SKM-1 treated with dmso at 0.1 percent for 144 hours (cell line): Measurements from ENCODE around the gene CENPH.
"Not testable (repeated sequence)": the region's sequence is repeated elsewhere in the genome, so short reads cannot be mapped to it uniquely, and the experiment has no call there.

Experiments used
- DNase-seq: peaks from one replicate; lab custom pipeline; 2025; ENCODE audit not compliant: unreplicated experiment; lab: John Stamatoyannopoulos, UW

The CENPH gene

GRCh38 chr5:69206528-69207190 is 17.3 kb downstream of the CENPH start:
- no peak for DNase-seq

DNA sequence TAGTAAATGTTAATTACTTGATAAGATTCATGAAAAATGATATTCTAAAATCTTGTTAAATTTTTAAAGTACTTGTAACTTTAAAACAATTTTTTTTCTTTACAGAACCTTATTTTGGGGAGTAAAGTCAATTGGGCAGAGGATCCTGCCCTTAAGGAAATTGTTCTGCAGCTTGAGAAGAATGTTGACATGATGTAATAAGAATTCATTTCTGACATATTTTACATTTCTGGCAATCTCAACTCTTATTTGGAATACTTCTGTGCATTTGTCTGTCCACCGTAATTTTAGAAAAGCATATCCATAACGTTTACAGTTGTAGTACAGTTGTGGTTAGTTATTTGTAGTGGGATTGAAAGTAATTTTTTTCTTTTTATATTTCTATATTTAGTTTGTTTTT is 20.2 kb downstream of the CENPH start:
- no peak for DNase-seq

DNA sequence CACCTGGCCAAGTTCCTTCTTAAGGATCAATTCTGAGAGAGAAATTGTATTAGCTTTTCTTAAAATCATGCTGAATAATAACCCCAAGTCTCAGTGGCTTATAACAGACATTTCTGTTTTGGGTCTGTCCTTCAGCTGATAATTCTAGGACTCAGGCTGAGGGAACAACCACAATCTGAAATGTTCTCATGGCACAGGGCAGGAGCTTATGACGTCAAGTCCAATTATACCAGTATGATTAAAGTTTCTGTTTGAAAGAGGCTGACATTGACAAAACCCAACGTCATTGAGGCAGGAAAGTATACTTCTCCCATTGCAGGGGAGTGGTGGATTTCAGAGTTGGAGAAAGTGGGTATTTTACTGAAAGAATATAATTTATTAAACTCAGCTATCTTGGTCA is 21.8 kb downstream of the CENPH start:
- DNase-seq, result no peak

GRCh38 chr5:69212022-69212421 is 22.6 kb downstream of the CENPH start:
- no peak for DNase-seq

GRCh38 chr5:69213513-69214215 is 24.3 kb downstream of the CENPH start:
- no peak for DNase-seq

GRCh38 chr5:69217151-69217511 is 27.7 kb downstream of the CENPH start:
- DNase-seq, result no peak

- peak; percentile 87 for DNase-seq
Observed at GRCh38 chr5:69217548-69218526, 28.5 kb downstream of the CENPH start.

DNA sequence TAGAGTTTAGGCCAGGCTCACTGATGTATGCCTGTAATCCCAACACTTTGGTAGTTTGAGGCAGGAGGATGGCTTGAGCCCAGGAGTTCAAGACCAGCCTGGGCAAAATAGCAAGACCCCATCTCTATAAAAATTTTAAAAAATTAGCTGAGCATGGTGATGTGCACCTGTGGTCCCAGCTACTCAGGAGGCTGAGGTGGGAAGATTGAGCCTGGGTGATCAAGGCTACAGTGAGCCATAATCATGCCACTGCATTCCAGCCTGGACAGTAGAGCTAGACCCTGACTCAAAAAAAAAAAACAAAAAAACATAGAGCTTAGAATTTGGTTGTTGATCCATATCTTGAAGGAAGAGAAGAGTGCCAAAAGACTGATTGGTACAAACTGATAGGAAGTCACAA is 30.6 kb downstream of the CENPH start:
- no peak for DNase-seq

DNA sequence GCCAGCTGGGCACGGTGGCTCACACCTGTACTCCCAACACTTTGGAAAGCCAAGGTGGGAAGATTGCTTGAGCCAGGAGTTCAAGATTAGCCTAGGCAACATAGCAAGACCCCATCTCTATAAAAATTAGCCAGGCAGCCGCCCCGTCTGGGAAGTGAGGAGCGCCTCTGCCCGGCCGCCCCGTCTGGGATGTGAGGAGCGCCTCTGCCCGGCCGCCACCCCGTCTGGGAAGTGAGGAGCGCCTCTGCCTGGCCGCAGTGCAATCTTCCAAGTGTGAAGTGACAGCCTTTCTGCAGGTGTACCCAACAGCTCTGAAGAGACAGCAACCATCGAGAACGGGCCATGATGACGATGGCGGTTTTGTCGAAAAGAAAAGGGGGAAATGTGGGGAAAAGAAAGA is 31.0 kb downstream of the CENPH start:
- not testable (repeated sequence) for DNase-seq

- DNase-seq, result not testable (repeated sequence)
Observed at GRCh38 chr5:69220833-69221232, 31.4 kb downstream of the CENPH start.

- no peak for DNase-seq
Observed at GRCh38 chr5:69224520-69224919, 35.1 kb downstream of the CENPH start.

- DNase-seq, result no peak
Observed at GRCh38 chr5:69225860-69226259, 36.5 kb downstream of the CENPH start.

- no peak for DNase-seq
Observed at GRCh38 chr5:69230181-69230580, 40.8 kb downstream of the CENPH start.

GRCh38 chr5:69231281-69231680 is 41.9 kb downstream of the CENPH start:
- no peak for DNase-seq

- no peak for DNase-seq
Observed at GRCh38 chr5:69231851-69232250, 42.5 kb downstream of the CENPH start.

GRCh38 chr5:69234457-69235268 is 45.3 kb downstream of the CENPH start, which contains the start of gene CDK7:
TSS of gene CDK7 (plus strand) at chr5:69234886. CDS start at chr5:69234976, 90 bp downstream.
- DNase-seq, result peak; percentile 86

- not testable (repeated sequence) for DNase-seq
Observed at GRCh38 chr5:69236733-69237132, 47.4 kb downstream of the CENPH start.

GRCh38 chr5:69237877-69238276 is 48.5 kb downstream of the CENPH start:
- no peak for DNase-seq

DNA sequence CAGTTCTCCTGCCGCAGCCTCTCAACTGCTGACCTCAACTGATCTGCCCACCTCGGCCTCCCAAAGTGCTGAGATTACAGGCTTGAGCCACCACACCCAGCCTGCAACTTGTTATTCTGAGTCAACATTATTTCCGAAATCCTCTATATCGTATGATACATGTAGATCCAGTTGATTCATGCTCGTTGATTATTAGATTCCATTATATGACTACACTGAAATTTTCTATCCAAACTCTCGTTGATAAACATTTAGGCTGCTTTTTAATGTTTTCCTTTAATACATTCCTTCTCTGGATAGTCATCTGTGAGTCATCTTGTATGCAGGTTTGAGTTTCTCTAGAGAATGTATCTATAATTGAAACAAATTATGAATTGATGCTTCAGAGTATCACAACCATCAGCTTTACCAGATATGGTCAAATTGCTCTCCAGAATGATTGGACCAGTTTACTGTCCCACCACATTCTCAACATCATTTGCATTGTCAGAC is 49.4 kb downstream of the CENPH start:
- DNase-seq, result no peak

GRCh38 chr5:69242215-69242927 is 53.0 kb downstream of the CENPH start:
- no peak for DNase-seq
